Measurements from ENCODE around the gene UBE2QL1.

UBE2QL1 gene

DNA sequence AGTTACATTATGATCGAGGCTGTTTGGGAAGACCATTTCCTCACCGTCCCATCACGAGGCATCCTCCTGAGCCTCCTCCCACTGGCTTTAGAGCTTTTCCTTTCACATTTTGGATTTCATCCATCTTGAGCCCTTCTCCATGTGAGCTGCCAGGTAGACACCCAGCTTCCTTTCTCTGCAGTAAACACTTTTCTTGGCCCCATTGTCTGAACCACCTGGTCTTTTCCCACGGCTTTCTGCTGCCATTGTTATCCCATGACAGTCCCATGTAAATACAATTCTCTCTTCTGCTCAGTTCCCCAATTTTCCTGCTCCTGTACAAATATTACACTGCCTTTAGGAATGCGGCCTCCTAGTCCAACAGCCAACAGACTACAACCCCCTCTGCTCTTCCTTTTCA, 24.1 kb downstream of the UBE2QL1 start:
- no peak for DNase-seq (ENCODE audit: low read depth)
- TF ChIP-seq, protein P1, sequence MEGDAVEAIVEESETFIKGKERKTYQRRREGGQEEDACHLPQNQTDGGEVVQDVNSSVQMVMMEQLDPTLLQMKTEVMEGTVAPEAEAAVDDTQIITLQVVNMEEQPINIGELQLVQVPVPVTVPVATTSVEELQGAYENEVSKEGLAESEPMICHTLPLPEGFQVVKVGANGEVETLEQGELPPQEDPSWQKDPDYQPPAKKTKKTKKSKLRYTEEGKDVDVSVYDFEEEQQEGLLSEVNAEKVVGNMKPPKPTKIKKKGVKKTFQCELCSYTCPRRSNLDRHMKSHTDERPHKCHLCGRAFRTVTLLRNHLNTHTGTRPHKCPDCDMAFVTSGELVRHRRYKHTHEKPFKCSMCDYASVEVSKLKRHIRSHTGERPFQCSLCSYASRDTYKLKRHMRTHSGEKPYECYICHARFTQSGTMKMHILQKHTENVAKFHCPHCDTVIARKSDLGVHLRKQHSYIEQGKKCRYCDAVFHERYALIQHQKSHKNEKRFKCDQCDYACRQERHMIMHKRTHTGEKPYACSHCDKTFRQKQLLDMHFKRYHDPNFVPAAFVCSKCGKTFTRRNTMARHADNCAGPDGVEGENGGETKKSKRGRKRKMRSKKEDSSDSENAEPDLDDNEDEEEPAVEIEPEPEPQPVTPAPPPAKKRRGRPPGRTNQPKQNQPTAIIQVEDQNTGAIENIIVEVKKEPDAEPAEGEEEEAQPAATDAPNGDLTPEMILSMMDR (IDR thresholded peaks at IDR 0.05; ENCODE audit: insufficient read depth, low read depth, low read length, missing control alignments): no peak
- H3K4me3 ChIP-seq (ENCODE audit: low read length): no peak overlapping the region

DNA sequence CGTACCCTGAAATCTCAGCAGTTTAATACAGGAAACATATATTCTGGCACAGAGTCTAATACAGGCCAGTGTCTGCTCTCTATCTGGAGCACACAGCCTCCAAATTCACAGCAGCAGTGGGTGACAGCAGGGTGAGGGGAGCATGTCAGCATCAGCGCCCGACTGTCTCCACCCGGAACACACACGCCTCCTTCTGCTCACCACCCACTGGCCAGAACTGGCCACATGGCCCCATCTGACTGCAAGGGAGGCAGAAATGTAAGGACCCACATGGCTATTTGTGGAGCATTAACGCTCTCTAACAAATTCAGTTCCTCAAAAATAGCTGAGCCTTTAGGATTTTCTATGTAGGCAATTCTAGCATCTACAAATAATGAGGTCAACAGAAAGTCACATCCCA, 24.6 kb downstream of the UBE2QL1 start:
- TF ChIP-seq, protein P1 (IDR thresholded peaks at IDR 0.05; ENCODE audit: insufficient read depth, low read depth, low read length, missing control alignments): no peak
- no peak overlapping the region for H3K4me3 ChIP-seq (ENCODE audit: low read length)
- DNase-seq (ENCODE audit: low read depth): no peak

DNA sequence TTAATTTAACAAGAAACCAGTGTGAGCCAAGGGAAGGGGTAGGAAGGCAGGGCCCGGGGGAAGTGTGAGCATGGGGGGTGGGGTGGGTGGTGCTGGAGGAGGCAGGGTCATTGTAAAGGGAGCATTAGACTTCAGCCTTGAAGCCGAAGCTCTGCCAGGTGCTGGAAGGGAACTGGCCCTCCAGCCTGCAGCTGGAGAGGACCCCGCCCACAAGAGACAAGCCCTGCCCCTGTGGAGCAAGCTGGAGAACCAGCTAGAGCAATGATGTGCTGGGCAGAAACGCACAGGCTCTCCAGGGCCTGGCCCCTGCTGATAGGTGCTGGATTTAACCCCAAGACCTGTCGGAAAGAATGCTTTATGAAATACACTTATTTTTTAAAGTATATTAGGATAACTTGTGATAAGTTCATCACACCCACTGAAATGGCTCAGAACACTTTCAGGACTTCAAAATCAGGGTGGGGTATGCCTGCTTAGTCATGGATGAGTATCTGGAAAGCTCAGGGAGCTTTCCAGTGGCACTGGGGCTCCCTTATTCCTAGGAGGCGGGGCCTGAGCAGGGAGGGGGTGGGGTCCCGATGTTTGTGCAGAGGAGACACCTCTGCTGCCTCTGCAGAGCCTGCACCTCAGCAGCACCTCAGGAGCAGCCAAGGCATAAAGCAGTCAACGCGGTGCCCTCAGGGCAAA, 27.1 kb downstream of the UBE2QL1 start:
- no peak for DNase-seq (ENCODE audit: low read depth)
- no peak overlapping the region for H3K4me3 ChIP-seq (ENCODE audit: low read length)
- TF ChIP-seq, protein P1 (IDR thresholded peaks at IDR 0.05; ENCODE audit: insufficient read depth, low read depth, low read length, missing control alignments): no peak

DNA sequence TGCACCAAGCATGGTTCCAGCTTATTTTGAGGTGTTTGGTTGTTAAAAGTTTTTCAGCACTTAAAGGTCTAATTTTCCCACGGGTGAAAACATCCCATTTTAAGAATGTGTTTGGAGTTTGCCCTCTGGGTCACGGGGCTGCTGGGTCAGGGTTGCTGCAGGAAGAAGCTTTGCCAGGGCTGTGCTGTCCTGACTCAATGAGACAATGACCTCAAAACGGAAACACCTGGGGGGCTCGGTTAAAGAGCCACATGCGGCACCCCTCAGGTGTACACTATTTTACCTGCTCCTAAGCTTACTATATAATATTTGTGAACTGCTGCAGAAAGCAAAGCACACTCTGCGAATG, 27.6 kb downstream of the UBE2QL1 start:
- H3K4me3 ChIP-seq (ENCODE audit: low read length): no peak overlapping the region
- TF ChIP-seq, protein P1 (IDR thresholded peaks at IDR 0.05; ENCODE audit: insufficient read depth, low read depth, low read length, missing control alignments): no peak
- no peak for DNase-seq (ENCODE audit: low read depth)

DNA sequence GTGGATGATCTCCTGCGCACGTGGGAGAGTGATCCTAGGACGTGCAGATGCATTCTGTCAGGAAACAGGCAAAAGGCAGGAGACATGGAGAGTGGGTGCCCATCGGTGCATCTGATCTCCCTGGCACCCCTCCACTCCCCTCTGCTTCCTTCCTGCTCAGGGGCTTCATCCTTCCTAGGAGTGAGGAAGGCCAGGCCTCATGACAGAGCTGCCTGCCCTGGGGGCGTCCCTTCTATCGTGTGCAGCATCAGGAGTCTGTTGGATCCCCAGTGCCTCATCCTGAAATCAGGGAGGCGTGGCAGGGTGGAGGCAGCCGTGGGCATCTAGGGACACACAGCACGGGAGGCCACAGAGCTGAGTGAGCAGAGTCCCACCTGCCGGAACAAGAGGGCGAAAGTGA, 30.1 kb downstream of the UBE2QL1 start:
- no peak overlapping the region for H3K4me3 ChIP-seq (ENCODE audit: low read length)
- DNase-seq (ENCODE audit: low read depth): no peak
- TF ChIP-seq, protein P1 (IDR thresholded peaks at IDR 0.05; ENCODE audit: insufficient read depth, low read depth, low read length, missing control alignments): no peak

DNA sequence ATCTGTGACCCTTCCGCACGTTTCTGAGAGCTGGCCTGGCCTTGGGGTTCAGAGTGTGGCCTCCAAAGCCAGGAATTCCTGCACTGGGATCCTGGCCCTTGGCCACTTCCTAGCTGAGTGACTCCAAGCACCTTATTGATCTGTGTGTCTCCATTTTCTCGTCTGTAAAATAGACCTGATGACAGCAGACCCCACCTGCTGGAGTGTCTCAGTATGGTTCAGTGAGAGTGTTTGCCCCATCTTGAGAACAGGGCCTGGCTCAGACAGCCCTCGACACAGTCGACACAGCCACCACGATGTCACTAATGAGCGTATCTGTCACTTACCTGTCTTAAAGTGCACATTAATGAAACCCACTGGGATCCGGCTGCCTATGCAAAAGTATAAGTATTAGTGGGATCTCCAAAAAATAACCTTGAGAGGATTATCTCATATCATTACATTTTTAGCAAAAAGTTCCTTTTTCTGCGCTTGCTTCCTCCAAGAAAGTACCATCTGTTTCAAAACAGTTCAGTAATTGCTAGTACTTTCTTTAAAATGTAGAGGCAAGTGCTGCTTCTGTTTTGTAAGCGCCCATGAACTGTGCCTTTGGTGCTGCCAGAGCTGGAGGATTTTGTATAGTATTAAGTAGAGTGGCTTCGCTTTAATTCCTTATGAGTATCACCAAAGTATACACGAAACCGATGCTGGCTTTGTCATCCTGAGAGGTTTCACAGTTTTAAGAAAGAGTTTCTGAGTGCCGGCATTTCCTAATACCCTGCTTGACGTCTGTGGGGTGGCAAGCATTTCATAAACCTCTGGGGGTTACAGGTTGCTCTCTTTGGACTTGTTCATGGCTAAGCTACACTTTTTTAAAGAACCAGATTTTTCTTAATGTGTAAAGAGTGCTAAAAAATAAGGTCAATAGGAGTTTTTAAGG, 31.7 kb downstream of the UBE2QL1 start:
- TF ChIP-seq, protein P1 (IDR thresholded peaks at IDR 0.05; ENCODE audit: insufficient read depth, low read depth, low read length, missing control alignments): no peak
- H3K4me3 ChIP-seq (ENCODE audit: low read length): no peak overlapping the region
- no peak for DNase-seq (ENCODE audit: low read depth)
